ENCODE data around the gene CD300LG.
"Not testable (repeated sequence)": the region's sequence is repeated elsewhere in the genome, so short reads cannot be mapped to it uniquely, and the experiment has no call there.

Gene CD300LG

GRCh38 chr17:43854498-43854897, 7.5 kb downstream of the CD300LG start:
- no peak for DNase-seq (ENCODE audit: low spot score)

- no peak for DNase-seq (ENCODE audit: low spot score)
Measured at GRCh38 chr17:43855061-43855460, 8.1 kb downstream of the CD300LG start.

- DNase-seq (ENCODE audit: low spot score): no peak
Measured at GRCh38 chr17:43856141-43856540, 9.2 kb downstream of the CD300LG start.

GRCh38 chr17:43857141-43857540, 10.2 kb downstream of the CD300LG start:
- no peak for DNase-seq (ENCODE audit: low spot score)

GRCh38 chr17:43857957-43858600, 11.1 kb downstream of the CD300LG start:
- no peak for DNase-seq (ENCODE audit: low spot score)

GRCh38 chr17:43860077-43860725, 13.2 kb downstream of the CD300LG start:
- no peak for DNase-seq (ENCODE audit: low spot score)

- DNase-seq (ENCODE audit: low spot score): no peak
Measured at GRCh38 chr17:43860927-43861622, 14.1 kb downstream of the CD300LG start.

- DNase-seq (ENCODE audit: low spot score): no peak
Measured at GRCh38 chr17:43861960-43862359, 15.0 kb downstream of the CD300LG start.

GRCh38 chr17:43864161-43864984, 17.4 kb downstream of the CD300LG start:
- DNase-seq (ENCODE audit: low spot score): no peak

GRCh38 chr17:43868226-43868994, 21.4 kb downstream of the CD300LG start:
- DNase-seq (ENCODE audit: low spot score): no peak

- DNase-seq (ENCODE audit: low spot score): not testable (repeated sequence)
Measured at GRCh38 chr17:43869031-43869430, 22.1 kb downstream of the CD300LG start.

GRCh38 chr17:43871946-43872690, 25.1 kb downstream of the CD300LG start:
- DNase-seq (ENCODE audit: low spot score): no peak

GRCh38 chr17:43873091-43873490, 26.1 kb downstream of the CD300LG start:
- no peak for DNase-seq (ENCODE audit: low spot score)

- no peak for DNase-seq (ENCODE audit: low spot score)
Measured at GRCh38 chr17:43873815-43874214, 26.8 kb downstream of the CD300LG start.

- no peak for DNase-seq (ENCODE audit: low spot score)
Measured at GRCh38 chr17:43874293-43874692, 27.3 kb downstream of the CD300LG start.

- DNase-seq (ENCODE audit: low spot score): no peak
Measured at GRCh38 chr17:43875476-43876147, 28.6 kb downstream of the CD300LG start.

GRCh38 chr17:43877031-43877430, 30.1 kb downstream of the CD300LG start:
- no peak for DNase-seq (ENCODE audit: low spot score)

GRCh38 chr17:43877451-43878155, 30.6 kb downstream of the CD300LG start:
- DNase-seq (ENCODE audit: low spot score): no peak

Measured in AG08396 (cell line).